IPS DF 19.7 (cell line): ENCODE data around the gene ANKRD63.
A peak's percentile ranks its signal among the peaks of the same experiment; 100 is the strongest.

Experiments
- DNase-seq: peaks from one replicate; pipeline ENCODE4 v3.0.0-alpha.2; 2013; ENCODE audit warnings: low read depth, low spot score

The ANKRD63 gene

DNA sequence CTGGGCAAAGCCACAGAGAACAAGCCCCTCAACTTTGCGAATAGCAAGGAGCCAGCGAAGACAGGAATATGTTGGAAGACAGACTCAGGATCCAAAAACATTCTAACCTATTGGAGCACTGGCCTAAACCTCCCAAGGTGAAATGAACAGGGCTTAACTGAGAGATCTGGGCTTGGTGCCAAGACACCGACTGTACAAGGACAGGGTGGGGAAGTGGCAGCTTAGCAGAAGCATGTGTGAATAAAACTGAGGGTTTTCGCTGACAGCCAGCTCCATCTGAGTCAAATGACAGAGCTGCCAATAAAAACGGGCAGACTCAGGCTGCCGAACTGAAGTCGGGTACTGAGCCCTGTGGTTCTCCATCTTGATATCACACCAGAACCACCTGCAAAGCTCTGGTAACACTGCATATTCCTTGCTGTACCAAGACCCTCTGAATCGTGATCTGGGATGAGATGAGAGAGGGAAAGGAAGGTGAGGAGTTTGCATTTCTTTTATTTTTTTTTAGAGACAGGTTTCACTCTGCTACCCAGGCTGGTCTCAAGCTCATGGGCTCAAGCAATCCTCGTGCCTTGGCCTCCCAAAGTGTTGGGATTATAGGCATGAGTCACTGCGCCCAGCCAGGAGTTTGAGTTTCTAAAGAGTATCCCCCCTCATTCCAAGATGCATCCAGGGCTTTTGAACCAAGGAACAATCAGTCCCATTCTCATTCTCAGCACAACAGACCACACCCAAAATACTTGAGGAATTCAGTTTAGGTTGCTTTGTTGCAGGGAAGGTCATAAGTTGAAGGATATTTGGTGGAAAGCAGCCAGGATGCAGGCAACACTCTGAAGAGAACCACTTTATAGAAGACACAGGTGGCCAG lies 30.9 kb upstream of the ANKRD63 start:
- DNase-seq: no peak

DNA sequence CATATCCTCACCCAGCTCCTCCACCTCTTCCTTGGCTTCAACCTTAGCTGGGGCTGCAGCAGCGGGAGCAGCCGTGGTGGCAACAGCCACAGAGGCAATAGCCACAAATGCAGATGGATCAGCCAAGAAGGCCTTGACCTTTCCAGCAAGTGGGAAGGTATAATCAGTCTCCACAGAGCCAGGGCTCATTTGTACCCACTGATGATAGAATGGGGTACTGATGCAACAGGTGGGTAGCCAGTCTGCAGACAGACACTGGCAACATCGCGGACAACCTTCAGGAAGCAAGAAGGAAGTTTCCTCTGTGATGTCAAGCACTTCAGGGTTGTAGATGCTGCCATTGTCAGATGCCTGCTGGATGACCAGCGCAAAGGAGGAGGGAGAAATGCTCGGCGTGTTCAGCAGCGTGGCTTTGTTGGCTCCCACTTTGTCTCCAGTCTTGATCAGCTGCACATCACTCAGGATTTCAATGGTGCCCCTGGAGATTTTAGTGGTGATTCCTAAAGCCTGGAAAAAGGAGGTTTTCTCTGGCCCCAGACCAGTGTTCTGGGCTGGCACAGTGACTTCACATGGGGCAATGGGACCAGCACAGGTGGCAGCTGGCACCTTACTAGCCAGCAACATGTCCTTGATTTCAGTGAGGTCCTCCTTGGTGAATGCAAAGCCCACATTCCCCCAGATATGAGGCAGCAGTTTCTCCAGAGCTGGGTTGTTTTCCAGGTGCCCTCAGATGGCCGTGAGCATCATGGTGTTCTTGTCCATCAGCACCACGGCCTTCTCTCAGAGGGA lies 29.7 kb upstream of the ANKRD63 start:
- no peak for DNase-seq

DNA sequence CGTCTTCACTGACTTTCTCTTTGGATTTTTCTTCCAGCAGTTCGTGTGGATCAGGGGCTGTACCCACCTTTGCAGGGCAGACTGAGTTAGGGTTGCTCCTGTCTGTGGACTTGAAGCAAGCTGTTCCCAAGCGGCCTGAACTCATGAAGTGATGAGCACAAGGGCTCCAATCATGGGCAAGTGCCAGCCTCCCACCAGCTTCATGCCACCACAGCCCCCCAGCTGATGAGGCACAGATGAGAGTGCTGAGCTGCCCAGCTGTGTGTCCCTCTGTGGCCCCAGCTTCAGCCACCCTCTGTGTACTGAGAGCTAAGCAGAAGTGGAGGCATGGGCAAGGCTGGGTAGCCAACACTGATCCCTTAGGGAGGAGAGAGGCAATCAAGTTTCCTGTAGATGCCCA lies 28.1 kb upstream of the ANKRD63 start:
- DNase-seq: no peak

DNA sequence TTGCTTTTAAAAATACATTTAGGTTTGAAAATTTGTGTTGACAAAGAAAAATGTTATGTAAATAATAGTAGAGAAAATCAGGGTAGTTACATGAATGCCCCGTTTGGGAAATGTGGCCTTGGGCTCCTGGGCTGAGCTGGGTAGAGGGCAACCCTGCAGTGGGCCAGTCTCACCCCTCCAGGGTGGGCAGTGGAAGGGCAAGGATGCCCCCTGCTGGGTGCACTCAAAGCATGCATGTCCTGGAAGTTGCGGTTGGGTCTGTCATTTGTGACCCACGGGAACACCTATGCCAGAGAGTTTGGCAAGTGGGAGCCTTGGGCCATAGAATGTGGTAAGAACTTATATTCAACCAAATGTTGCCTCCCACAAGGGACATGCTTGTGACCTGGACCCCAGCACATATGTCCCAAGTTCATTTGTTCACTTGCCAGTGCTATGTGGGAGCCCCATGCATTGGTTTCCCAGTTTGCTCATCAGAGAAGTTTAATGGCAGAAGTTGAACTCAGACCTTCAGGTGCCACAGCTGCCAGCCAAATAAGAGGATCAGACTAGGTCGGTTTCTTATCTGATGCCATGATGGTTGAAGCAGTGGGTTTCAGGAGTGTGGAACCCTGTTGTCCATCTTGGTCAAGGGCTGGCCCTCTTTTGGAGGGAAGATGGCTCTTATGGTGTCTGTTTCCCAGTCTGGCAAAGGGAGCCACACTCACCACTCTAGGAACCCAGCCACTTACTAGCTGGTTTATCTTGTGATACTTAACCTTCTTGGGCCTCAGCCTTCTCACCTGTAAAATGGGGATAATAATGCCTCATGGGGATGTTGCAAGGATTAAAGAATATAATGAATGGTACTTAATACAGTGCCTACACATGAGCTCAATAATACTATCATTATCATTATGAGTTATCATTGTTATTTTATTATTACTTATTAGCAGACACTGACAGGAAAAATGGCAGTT lies 27.4 kb upstream of the ANKRD63 start:
- no peak for DNase-seq

DNA sequence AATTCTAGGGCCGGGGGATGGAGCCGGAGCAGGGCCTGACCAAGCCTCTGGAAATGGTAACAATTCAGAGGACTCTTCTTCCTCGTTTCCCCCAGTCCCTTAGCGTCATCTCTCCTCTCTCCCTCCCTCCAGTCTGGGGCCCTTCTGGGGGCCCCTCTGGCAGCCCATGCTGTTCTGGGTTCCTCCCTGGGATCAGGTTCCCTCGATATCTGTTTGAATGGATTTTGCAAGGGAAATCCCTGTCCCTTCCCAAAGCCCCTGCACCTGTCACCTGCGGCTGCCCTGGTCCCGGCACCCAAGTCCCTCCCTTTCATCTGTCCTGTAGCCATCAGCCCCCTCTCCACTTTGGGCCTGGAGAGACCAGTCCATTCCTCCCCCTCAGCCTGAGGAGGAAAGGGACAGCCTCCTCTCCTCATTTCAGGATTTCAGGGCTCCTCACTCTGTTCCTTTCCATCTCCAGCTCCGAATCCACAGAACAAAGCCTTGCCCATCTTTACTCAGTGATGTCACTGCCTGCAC lies 26.5 kb upstream of the ANKRD63 start:
- no peak for DNase-seq

DNA sequence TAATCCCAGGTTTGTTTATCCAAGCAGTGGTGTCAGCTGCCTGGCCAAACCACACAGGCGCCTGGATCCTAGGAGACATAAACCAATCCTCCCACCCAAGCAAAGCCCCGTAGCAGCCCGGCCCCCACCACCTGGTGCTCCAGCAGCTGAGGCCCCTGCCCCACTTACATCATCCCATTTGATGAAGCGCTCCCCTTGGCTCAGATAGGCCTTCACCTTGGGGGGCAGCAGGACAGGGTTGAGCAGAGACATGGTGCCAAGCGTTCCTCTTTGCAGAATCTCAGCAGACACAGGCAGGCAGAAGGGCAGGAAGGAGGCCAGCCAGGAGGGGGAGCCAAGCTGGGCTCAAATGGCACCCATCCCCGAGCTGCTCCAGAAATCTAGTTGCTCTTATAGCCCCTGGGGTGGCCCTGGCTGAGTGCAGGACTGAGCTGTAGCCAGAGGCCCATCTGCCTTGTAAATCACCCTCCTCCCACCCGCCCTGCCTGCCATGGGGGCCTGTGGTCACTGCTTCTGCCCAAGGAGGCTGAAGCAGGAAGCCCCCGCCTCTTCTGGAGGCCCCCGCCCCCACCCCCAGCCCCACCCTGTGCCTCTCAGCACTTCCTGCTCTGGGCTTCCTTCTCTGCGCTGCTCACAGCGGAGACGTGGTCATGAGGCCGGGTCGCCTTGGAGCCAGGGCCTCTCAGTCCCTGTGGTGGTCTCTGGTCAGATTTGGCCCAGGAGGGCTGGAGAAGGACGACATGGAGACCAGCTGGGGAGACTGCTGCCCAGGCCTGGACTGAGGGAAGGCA lies 24.8 kb upstream of the ANKRD63 start, which contains the start of gene PLCB2:
Gene PLCB2 (minus strand): TSS at position 515 of the 791 bp plus-strand sequence. CDS start 263 bp downstream, at position 252.
- no peak for DNase-seq

DNA sequence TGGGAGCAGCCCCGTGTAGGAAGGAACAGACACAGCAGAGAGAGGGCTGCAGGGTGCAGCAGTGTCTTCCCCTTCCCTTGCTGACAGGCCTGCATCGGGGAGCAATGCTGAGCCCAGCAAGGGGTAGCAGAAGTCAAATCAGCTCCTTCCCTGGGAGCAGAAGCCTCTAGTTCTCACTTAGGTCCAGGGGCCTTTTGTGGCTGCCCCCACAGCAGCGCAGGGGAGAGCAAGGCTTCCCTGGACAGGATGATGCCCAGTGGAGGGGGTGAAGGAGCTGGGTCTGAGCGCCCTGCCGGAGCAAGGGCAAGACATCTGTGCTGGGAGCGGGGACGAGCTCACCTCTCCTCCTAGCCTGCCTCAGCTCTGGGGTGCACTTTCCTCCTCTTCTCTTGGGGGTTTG lies 24.0 kb upstream of the ANKRD63 start:
- DNase-seq: no peak

DNA sequence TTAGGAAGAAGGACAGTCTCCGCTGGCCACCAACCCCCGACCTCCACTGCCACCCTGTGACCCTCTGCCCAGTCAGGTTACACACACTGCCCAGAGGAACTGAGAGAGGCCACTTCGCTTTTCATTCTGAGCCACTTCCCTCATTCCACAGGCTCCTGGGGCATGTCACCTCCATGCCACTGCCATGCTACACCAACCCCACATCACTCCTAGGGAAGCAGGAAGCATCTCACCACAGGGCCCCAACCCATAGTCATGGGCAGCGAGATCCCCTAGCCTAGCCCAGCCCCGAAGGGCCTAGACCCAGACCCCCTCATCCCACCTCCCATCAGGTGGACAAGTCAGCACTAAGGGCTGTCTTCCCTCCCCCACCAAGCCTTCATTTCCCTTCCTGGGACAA lies 23.5 kb upstream of the ANKRD63 start:
- no peak for DNase-seq

DNA sequence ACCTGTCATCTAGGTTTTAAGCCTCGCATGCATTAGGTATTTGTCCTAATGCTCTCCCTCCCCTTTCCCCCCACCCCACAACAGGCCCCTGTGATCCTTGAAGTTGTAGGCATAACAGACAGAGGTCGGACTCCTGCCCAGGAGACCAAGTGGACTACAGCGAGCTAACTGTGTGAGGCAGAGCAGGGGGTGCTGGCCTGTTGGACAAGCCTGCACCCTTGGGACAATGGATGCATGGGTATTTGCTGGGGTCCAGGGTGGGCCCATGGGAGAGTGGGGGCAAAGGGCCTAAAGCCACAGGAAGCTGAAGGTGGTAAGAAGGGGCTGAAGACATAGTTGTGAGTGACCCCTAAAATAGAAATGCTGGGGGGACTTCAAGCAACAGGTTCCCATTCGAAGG lies 22.4 kb upstream of the ANKRD63 start:
- no peak for DNase-seq

DNA sequence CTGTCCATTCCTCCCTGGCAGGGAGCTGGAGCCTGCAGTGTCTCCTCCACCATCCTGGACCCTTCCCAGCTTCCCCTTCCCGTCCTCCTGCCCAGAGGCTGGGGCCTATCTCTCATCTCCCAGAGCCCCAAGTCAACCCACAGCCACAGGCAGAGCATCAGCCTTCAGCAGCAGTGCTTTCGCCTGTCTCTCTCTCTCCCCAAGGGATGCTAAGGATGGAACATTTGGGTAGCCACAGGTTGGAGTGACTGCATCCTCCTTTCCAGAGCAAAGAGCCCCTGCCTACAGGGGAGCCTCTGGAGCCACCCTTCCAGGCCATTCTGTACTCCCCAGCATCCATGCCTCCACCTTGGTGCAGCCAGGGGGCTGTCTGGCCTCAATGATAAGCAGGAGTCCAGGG lies 20.7 kb upstream of the ANKRD63 start:
- no peak for DNase-seq

DNA sequence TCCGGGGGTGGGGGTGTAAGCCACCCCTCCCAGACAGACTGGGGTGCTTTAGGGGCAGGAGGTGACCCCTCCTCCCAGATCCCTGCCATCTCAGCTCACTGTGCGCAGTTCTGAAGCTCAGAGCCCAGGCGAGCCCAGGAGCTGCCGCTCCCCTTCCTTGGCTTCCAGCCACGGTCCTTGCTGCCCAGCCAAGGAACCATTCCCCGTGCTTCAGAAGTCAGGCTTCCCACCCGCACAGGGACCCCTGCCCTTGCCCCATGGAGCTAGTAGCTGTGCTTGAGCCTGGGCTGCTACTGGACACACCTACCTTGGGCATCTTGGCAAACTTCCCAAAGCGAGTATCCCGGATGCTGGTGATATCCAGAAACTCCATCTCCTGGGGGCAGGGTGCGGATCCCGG lies 20.1 kb upstream of the ANKRD63 start:
- no peak for DNase-seq

DNA sequence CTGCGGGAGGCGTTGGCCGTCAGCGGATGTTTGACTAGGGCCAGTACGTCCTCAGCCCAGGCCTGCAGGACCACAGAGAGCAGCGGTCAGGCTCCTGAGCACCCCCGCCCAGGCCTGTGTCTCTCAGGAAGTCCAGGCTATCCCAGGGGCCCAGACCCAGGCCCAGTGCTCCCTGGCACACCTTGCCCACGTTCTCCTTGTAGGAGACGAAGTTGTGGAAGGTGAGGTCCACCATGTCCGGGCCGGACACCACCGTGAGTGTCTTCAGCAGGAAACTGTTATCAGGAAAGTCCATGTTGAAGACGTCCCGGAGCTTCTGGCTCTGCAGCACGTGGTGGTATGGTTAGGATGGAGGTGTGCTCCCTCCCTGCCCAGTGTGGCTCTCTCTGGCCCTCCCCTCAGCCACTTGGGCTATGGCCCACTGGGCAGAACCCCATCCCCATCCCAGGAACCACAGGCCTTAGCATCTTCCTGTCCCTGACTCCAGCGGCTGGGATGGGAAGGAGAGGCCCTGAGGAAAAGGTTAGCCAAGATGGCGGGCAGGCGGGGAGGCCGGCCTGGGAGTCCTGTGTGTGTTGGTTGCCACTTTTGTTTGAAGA lies 19.5 kb upstream of the ANKRD63 start:
- DNase-seq: no peak

DNA sequence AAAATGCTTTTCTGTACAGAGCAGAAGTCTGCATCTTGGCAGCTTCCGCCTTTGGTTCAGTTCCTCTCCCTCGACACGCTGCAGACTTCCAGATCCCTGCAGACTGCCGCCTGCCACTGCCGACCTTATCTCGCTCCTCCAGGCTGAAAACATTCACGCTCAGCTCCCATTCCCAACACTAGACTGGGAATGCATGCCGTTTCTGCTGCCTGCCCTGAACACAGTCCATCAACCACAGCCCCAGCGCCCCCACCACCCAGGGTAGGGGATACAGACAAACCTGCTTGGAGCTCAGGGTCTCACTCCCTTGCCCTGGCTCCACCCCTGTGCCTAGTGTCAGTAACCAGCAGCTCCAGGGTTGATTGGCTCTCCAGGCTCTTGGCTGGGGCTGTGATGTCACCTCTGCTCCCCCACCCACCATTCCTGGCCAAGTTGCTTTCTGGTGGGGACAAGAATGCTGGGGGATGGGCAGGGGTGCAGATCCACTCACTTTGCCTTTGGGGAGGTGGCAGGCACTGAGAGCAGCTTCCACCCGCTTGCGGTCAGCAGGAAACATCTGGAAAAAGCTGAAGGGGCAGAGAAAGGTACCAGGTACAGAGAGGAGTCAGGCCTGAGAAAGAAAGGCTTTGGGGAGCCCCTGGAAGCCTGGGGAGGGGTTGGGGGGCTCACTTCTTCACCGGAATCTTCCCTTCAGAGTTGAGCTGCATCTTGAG lies 18.8 kb upstream of the ANKRD63 start:
- DNase-seq: peak; percentile 86

DNA sequence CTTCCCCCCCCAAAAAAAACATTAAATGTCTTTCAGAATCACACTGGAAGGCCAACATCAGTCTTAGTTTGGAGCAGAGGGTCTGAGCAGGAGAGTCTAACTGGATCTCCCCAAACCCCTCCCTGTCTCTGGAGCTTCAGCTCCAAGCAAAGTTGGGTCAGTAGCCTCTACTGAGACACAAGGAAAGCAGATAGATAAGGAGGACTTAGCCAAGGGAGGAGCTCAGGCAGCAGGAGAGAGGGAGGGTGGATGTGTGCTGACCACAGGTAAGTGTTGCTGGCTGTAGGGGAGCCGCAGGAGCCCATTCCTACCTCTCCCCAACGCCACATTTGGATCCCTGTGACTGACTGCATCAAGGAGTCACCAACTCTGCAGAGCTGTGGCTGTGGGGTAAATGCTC lies 17.9 kb upstream of the ANKRD63 start:
- no peak for DNase-seq

DNA sequence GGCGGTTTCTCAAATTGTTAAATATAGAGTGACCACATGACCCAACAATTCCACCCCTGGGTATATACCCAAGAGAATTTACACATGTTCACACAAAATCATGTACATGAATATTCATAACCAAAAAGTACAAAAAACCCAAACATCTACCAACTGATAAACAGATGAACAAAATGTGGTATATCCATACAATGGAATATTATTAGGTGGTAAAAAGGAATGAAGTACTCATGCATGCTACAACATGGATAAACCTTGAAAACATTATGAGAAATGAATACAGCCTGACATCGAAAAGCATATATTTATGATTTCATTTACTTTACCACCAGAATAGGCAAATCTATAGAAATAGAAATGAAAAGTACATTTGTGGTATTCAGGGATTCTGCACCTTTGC lies 17.5 kb upstream of the ANKRD63 start:
- DNase-seq: no peak

DNA sequence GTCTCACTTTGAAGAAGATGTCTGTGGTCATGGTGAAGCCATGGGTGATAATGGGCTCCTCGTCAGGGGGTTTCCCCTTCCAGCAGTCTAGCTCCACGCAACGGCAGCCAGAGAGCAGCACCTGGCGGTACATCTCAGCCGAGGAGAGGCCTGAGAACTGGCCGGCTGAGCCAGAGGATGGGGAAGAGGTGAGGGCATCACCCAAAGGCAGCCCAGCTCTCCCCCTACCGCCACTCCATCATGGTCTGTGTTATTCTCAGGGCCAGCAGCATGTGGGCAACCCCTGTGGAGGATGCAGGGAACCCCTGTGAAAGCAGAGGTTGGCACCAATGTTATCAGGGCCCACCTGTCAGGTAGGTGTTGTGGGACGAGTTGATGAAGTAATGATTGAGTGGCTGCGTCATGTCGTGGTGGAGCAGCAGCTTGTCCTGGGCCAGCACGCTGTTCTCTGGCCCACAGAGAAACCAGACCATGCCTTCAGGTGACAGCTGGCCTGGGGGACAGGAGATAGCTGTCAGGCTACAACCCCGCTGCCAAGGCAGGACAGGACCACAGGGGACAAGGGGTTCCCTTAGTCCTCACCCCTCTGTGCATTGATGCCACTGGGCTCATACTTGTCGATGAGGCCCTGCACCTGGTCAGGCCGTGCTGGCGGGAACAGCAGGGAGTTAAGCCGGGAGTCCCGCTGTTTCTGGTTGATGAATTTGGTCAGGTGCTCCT lies 15.5 kb upstream of the ANKRD63 start:
- no peak for DNase-seq

DNA sequence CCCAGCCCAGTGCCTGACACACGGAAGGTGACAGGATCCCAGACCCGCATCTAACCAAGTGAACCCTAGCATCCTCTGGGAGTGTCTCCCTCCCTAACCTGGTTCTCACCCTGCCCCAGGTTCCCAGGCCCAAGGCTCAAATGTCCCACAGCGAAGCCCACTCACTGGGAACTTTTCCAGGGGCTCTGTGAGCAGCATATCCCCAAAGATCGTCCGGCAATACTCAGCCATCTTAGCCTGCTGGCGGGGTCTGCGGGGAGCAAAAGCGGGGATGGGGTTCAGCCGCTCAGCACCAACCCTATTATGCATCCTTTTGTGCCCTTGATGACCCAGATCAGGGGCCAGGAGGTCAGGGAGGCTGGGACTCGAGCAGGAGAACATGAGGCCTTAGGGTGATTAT lies 14.5 kb upstream of the ANKRD63 start:
- DNase-seq: no peak

DNA sequence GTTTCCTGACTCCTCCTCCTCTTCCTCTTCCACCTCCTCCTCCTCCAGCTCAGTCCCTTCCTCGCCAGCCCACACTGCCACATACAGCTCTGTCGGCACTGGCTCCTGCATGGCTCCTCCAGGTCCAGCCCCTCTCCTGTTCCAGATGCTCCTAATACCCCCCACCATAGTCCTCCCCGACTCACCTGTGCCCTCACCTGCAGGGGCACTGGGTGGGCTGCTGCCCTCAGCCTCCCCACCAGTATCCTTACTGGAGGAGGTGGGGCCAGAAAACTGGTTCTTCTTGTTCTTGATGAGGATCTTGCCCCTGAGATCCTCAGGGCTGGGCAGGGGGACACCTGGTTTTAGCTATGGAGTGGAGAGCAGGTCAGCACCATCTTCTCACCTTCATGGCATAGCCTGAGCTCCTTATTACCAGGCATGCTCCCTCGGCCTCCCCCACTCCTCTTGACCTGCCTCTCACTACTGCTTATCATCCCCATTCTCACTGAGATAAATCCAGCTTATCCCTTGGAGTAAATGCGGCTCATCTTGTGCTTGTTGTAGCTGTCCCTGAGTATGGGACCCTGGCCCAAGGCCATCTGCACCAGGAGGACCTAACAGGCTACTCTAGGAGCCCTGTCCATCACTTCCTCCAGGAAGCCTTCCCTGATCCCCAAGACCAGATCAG lies 13.8 kb upstream of the ANKRD63 start:
- DNase-seq: no peak
